Stimulated activated CD8-positive, alpha-beta memory T cell treated with anti-CD3 and anti-CD28 coated beads, Interleukin-12 subunit alpha, Interleukin-12 subunit beta, amount 100 ng/mL, for 4 hours (primary cell): ENCODE data around the gene AIPL1.
A peak's percentile ranks its signal among the peaks of the same experiment; 100 is the strongest.

ENCODE experiments used
- DNase-seq: peaks from one replicate; pipeline ENCODE4 v3.0.0-alpha.2; 2020; ENCODE audit warnings: low read depth

Gene AIPL1

DNA sequence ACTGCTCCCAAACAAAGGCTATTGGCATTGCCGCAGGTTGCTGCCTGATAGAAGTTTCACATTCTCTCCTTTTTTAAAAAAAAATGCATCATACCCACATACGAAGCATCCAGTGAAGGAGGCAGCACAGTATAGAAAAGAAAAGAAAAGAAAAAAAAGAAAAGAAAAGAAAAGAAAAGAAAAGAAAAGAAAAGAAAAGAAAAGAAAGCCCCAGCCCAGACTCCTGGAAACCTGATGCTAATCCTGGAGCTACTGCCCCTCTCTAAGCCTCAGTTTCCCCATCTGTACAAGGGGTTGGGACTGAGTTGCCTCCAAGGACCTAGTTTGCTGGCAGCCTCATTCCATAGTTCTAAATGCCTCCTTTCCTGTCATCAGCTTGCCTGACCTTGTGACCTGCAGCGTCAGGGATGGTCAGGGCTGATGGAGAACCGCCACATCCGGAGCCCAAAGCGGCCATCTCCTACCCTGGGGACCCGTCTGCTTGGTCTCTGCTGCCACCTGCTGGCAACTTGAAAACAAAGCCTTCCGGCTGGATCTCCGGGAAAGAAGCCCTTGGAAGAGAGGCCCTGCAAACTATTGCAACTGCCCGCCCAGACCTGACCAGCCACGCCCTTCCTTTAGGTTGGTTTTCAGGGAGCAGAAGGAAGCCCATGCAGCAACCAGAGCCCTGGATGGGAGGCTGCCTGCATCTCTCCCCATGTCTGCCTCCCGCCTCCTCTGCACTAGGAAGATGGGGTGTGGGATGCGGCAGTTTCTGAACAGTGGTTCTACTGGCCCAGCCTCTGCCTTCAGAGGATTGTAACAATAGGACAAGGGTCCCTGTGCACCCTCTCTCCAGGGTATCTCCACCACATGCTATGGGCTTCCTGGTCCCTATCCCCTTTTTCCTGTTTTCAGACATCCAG is 13.0 kb downstream of the AIPL1 start:
- DNase-seq: peak; percentile 37

DNA sequence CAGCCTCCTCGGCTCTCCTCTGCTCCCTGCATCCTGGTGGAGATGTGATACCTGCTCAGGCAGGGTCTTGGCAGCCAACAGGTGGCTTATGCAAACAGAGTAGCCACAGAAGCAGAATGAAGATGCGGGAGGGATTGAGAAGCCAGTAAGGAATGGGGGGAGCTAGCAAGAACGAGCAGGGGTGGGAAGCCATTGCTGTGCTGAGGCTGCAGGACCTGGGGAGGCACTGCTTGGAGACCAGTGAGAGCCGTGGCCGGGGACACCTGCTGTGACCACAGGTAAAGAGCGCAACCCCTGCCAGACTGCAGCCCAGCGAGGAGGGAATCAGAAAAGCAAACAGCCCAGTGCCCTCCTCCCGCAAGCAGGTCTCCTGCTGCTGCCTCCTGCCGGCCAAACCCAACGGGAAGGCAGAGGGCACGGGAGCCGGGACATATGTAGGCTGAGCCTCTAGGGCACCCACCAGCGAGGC is 14.7 kb downstream of the AIPL1 start:
- no peak for DNase-seq

DNA sequence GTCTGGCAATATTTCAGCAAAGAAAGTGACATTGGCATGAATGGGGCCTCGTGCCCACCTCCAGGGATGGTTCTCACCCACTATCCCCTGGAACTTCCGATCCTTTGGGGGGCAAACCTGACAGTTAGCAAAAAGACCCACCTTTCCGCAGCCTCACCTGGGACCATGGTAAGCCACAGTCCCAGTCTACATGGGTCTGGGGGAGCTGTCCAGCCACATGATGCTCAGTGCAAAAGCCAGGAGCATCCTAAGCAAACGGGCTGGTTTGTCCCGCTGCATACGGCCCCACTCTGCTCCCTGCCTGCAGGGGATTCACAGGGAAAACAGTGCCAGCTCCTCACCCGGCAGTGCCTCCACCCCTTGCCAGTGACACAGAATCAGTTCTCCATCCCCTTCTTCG is 19.3 kb downstream of the AIPL1 start:
- no peak for DNase-seq

GRCh38 chr17:6413065-6413464 is 21.9 kb downstream of the AIPL1 start:
- no peak for DNase-seq

- DNase-seq: no peak
Observed at GRCh38 chr17:6408735-6409134, 26.2 kb downstream of the AIPL1 start.

DNA sequence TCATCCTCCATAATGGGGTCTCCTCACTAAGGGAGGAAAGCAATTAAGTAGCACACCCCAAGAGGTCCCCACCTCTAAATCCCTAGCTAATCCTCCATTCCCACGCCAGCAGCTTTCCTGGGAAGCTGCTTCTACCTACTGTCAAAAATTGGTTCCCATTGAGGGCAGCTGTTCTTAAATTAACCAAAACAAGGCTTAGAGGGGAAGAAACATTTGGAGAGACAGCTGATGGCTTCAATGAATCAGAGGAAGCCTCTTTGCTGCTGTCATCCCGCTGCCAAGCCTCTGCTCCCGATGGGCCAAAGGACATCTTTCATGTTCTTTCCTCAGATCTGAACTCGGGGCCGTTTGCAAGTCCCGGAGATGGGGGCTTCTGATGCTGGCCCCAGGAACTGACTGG is 26.6 kb downstream of the AIPL1 start:
- DNase-seq: no peak

- DNase-seq: no peak
Observed at GRCh38 chr17:6402258-6402657, 32.7 kb downstream of the AIPL1 start.

GRCh38 chr17:6398955-6399354 is 36.0 kb downstream of the AIPL1 start:
- DNase-seq: no peak

DNA sequence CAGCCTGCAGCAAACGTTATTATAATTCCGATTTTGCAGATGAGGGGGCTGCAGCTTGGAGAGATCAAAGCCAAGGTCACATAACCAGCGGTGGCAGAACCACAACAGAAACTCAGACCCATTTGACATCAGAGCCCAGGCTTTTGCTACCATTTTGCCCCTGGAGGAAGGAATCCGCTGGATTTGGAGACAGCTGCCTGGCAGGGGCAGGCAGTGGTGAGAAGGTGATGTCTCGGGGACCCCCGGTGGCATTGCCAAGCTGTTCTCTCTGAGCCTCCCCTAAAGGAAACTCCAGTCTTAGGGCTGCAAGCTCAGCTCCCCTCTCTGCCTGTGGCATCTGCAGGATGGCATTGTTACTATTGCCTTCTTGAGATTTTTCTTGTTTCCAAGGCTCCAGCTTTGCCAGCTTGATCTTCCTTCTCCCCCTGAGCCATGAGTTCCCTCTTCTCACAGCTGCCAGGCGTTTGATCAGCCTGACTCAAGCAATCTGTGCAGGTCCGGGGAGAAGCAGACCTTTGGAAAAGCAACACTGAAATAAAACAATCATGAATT is 40.8 kb downstream of the AIPL1 start:
- DNase-seq: no peak

- DNase-seq: no peak
Observed at GRCh38 chr17:6393351-6393952, 41.5 kb downstream of the AIPL1 start.

GRCh38 chr17:6392609-6393350 is 42.1 kb downstream of the AIPL1 start:
- no peak for DNase-seq

DNA sequence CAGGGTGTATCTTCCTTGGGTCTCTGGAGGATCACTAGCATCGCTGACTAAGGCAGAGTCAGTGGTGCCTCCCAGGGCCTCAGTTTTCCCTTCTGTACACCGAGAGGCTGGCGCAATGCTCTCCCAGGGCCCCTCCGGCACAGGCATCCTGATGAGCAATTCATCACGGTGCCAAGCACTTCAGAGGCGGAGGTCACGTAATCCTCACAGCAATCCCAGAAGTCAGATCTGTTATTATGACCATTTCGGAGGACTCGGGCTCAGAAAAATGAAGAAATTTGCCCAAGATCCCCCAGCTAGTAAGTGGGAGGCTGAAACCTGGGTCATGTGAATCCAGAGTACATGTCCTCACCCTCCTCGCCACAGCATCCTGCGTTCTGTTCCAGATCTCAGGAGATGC is 46.5 kb downstream of the AIPL1 start:
- no peak for DNase-seq

- no peak for DNase-seq
Observed at GRCh38 chr17:6387858-6388257, 47.1 kb downstream of the AIPL1 start.

DNA sequence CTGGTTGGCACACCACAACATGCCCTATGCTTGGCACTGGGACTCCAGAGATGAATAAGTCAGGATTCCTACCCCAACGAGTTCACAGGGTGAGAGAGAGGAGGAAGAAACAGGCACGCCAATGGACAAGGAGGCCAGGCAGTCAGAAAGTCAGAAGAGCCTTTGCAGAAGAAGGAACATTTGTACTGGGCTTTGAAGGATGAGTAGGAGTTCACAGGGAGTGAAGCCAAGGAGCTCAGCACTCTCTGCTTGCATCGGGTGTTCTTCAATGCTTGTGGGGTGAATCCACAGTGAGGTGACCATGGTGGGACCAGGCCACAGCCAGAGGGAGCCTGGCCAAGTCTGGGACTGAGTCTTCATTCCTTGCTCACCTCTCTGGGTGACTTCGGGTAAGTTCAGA is 47.5 kb downstream of the AIPL1 start:
- no peak for DNase-seq

GRCh38 chr17:6386041-6386630 is 48.8 kb downstream of the AIPL1 start:
- DNase-seq: no peak

- DNase-seq: no peak
Observed at GRCh38 chr17:6384481-6384880, 50.4 kb downstream of the AIPL1 start.

DNA sequence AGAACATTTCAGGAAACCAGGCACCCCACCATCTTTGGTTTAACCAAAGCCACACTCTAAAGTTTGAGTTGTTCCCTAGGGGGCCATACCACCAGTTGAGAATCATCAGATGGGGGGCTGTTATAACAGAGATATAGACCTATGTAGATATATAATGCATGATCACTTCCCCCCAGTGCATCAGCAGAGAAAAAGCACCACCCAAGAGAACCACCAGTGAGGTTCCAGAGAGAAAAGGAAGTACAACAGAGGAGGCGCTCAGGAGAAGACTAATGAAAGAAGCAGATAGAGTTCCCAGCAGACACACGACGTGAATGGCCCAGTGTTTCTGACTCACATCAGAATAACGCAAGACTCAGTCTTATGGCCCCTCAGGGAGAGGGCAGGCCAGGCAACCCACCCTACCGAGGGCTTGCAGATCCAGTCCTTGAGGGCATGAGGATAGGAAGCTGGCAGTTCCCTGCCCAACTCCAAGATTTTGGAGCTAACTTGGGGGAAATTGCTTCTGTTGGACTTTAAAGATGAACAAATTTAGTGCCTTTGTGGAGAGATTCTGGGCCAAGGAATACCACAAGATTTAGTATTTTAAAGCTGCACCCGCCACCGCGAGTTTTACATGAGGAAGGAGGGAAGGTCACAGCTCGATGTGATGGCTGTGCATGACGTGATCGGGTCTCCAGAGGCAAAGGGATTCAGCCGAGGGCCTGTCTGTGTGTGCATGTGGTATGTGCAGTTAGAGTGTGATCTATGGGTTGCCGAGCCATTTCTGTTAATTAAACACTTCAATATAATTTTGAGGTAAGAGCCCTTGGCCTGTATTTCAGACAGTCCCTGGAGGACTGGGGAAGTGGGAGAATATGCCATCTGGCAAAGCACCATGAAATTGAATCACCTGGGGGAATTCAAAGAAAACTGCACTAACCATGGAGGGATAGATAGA is 53.1 kb downstream of the AIPL1 start:
- DNase-seq: no peak

DNA sequence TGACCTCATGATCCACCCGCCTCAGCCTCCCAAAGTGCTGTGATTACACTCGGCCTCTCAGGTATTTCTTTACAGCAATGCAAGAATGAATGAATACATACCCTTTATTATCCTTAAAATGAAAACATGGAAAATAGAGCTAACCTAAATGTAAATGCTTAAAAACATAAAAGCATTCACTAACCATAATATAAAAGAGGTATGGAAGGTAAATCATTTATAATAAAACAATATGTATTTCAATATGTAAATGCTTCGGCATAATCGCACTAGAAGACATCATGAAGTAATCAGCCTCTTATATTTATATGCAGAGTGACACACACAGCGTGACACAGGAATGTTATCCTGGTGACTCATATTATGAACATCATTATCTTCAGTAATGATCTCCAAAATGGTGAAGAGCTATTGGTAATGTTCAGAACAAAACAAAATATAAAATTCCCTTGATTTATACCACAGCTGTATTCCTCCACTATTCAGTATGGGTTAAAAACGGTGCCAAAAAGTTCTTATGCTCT is 53.9 kb downstream of the AIPL1 start:
- DNase-seq: no peak

GRCh38 chr17:6377906-6378305 is 57.0 kb downstream of the AIPL1 start:
- DNase-seq: no peak

- no peak for DNase-seq
Observed at GRCh38 chr17:6376931-6377361, 58.0 kb downstream of the AIPL1 start.
